Activated CD8-positive, alpha-beta memory T cell treated with anti-CD3 and anti-CD28 coated beads, Interleukin-2, amount 50 U/mL, for 24 hours (primary cell): ENCODE results near the gene PTX3.

Source experiments
- DNase-seq: peaks from one replicate; pipeline ENCODE4 v3.0.0-alpha.2; 2020; ENCODE audit errors: extremely low read depth

The PTX3 gene

GRCh38 chr3:157423337-157423736, 13.3 kb upstream of the PTX3 start:
- no peak for DNase-seq

- no peak for DNase-seq
Observed at GRCh38 chr3:157427901-157428300, 8.7 kb upstream of the PTX3 start.

- no peak for DNase-seq
Observed at GRCh38 chr3:157428853-157429252, 7.8 kb upstream of the PTX3 start.

- no peak for DNase-seq
Observed at GRCh38 chr3:157429708-157430107, 6.9 kb upstream of the PTX3 start.

GRCh38 chr3:157438194-157438730, 1.6 kb downstream of the PTX3 start:
- DNase-seq: no peak

- DNase-seq: no peak
Observed at GRCh38 chr3:157441102-157441624, 4.5 kb downstream of the PTX3 start.

GRCh38 chr3:157442729-157443128, 6.1 kb downstream of the PTX3 start:
- DNase-seq: no peak

GRCh38 chr3:157443905-157444796, 7.5 kb downstream of the PTX3 start:
- DNase-seq: no peak

GRCh38 chr3:157444797-157445184, 8.1 kb downstream of the PTX3 start:
- DNase-seq: no peak

- DNase-seq: no peak
Observed at GRCh38 chr3:157445857-157446256, 9.2 kb downstream of the PTX3 start.

- DNase-seq: no peak
Observed at GRCh38 chr3:157447026-157447694, 10.5 kb downstream of the PTX3 start.

- no peak for DNase-seq
Observed at GRCh38 chr3:157452097-157452496, 15.4 kb downstream of the PTX3 start.

GRCh38 chr3:157453824-157454223, 17.2 kb downstream of the PTX3 start:
- no peak for DNase-seq

GRCh38 chr3:157459706-157460105, 23.1 kb downstream of the PTX3 start:
- DNase-seq: no peak

- no peak for DNase-seq
Observed at GRCh38 chr3:157460253-157460652, 23.6 kb downstream of the PTX3 start.

GRCh38 chr3:157463816-157464215, 27.2 kb downstream of the PTX3 start:
- DNase-seq: no peak

GRCh38 chr3:157464321-157464720, 27.7 kb downstream of the PTX3 start:
- no peak for DNase-seq

- DNase-seq: no peak
Observed at GRCh38 chr3:157465741-157466140, 29.1 kb downstream of the PTX3 start.

GRCh38 chr3:157467200-157467599, 30.6 kb downstream of the PTX3 start:
- DNase-seq: no peak

GRCh38 chr3:157469561-157470294, 33.1 kb downstream of the PTX3 start:
- DNase-seq: no peak

GRCh38 chr3:157471064-157471463, 34.4 kb downstream of the PTX3 start:
- no peak for DNase-seq

- DNase-seq: no peak
Observed at GRCh38 chr3:157472648-157473047, 36.0 kb downstream of the PTX3 start.
